Measurements from ENCODE around the gene ALK. TPM values are rescaled to one million over a fixed set of nuclear protein-coding genes. Genes with fewer than 3 reads are reported as not detected.

ALK gene
- total RNA-seq, 2 experiments from 2014 or later = not detected

DNA sequence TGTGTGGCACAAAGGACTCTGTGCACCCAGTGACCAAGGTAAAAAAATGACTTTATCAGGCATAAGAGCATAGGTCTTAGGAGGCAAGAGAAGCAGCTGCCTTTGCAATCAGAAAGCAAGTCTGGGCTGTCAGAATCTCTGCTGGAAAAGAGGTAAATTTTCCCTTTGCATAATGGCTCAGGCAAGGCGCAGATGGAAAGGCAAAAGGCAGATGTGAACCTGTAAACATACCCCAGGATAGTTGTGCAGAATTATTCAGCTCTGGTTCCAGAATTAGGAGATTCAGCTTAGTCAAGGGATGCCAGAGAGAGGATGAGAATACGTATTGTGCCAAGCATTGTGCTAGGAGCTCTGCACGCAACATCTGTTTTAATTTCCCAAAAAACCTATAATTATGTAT lies 547.5 kb downstream of the ALK start:
- intact Hi-C loops (cut with micrococcal nuclease) = no loop called here
- H3K4me1 Mint-ChIP-seq (ENCODE audit: low read depth) = no peaks in the 10 kb centered on the region
- CTCF ChIA-PET = no interaction called here
- H3K27ac Mint-ChIP-seq = no peak overlapping the region
- H3K9me3 Mint-ChIP-seq = no peaks in the 10 kb centered on the region
- no peak for ATAC-seq
- TF ChIP-seq, protein P1, sequence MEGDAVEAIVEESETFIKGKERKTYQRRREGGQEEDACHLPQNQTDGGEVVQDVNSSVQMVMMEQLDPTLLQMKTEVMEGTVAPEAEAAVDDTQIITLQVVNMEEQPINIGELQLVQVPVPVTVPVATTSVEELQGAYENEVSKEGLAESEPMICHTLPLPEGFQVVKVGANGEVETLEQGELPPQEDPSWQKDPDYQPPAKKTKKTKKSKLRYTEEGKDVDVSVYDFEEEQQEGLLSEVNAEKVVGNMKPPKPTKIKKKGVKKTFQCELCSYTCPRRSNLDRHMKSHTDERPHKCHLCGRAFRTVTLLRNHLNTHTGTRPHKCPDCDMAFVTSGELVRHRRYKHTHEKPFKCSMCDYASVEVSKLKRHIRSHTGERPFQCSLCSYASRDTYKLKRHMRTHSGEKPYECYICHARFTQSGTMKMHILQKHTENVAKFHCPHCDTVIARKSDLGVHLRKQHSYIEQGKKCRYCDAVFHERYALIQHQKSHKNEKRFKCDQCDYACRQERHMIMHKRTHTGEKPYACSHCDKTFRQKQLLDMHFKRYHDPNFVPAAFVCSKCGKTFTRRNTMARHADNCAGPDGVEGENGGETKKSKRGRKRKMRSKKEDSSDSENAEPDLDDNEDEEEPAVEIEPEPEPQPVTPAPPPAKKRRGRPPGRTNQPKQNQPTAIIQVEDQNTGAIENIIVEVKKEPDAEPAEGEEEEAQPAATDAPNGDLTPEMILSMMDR (IDR thresholded peaks at IDR 0.05) = no peak
- POLR2A ChIA-PET = interaction anchor here (0.6 kb wide), 1 partner anchor 224 kb away, joined by 3 read pairs; no protein-coding TSS in a partner anchor
- peaks cover 4% of the 10 kb centered on the region for H3K27me3 Mint-ChIP-seq
- H3K36me3 Mint-ChIP-seq (ENCODE audit: low read depth) = no peaks in the 10 kb centered on the region
- DNase-seq = no peak
- no peak overlapping the region for H3K4me3 Mint-ChIP-seq

DNA sequence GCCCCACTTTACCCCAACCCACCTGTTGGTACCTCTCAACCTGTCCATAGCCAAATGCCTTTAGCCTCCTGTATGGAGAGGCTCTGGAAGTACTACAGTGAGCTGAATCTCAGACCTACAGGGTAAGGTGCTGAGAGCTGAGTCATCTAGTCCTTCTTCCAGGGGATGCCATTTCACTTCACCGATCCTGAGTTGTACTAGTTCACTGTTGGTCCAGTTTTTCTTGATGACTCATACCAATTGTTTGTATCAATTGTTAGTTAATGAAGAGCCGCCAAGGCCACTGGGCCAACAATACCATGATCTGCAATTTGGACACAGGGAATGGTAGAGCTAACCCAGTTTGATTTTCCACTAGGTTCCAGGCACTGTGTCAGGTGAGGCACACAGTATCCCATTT lies 549.2 kb downstream of the ALK start:
- no peak for ATAC-seq
- Mint-ChIP-seq H3K36me3 (ENCODE audit: low read depth) (no peaks in the 10 kb centered on the region), H3K4me1 (ENCODE audit: low read depth) (no peaks in the 10 kb centered on the region), H3K9me3 (no peaks in the 10 kb centered on the region), H3K27me3 (peaks cover 7% of the 10 kb centered on the region), H3K27ac (no peak overlapping the region), H3K4me3 (no peak overlapping the region)
- no peak for DNase-seq
- TF ChIP-seq, protein P1 (IDR thresholded peaks at IDR 0.05) = no peak
- CTCF ChIA-PET = no interaction called here
- POLR2A ChIA-PET = no interaction called here
- intact Hi-C loops (cut with micrococcal nuclease) = no loop called here

DNA sequence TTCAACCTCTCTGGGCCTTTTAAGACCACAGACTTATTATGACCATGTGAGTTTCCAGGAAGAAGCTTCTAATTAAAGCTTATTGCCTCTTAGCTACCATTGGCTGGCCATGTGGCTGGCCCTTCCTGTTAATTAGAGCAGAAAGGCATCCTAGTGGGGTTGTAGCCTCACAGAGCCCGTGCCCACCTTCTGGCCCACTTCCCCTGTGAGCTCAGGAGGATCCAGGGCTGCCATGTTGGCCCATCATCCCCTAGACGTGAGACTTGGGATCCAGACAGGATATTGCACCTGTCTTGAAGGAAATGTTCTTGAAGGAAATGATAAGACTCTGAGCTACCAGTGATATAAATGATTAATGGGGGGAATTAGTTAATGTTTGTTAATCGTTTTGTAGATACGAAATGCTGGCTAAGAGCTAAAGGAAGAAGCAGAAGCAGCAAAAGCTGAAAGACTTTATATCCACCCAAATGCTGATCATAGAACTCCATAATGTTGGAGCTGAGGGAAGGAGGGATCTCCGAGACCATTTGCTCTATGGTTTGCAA lies 550.7 kb downstream of the ALK start:
- TF ChIP-seq, protein P1 (IDR thresholded peaks at IDR 0.05) = no peak
- CTCF ChIA-PET = interaction anchor here (1.3 kb wide), 1 partner anchor 56 kb away, joined by 3 read pairs; no protein-coding TSS in a partner anchor
- no peak overlapping the region for H3K4me3 Mint-ChIP-seq

DNA sequence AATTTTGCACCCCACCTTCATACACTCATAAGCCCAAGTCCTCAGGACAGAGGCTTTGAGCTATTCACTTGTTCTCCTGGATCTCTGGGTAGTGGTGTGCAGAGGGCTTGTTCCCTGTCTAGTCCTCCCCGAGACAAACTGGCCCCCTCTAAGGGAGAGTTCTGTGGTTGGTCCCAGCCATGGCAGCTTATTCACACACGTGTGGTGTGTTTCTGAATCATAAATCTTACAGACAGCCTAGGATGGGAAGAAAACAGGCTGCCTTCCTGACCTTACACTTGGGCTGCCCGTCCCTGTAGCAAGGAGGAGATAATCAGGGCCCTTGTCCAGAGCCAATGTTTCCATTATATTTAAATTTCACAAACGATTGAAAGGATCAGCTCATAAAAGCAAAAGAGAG lies 551.2 kb downstream of the ALK start:
- ChIA-PET POLR2A (no interaction called here), CTCF (interaction anchor here (1.3 kb wide), 1 partner anchor 55 kb away, joined by 3 read pairs; no protein-coding TSS in a partner anchor)
- TF ChIP-seq, protein P1 (IDR thresholded peaks at IDR 0.05) = no peak
- DNase-seq (no peak), ATAC-seq (no peak)
- Mint-ChIP-seq H3K36me3 (ENCODE audit: low read depth) (no peaks in the 10 kb centered on the region), H3K4me1 (ENCODE audit: low read depth) (no peaks in the 10 kb centered on the region), H3K4me3 (no peak overlapping the region), H3K27me3 (peaks cover 13% of the 10 kb centered on the region), H3K27ac (no peak overlapping the region), H3K9me3 (no peaks in the 10 kb centered on the region)
- intact Hi-C loops (cut with micrococcal nuclease) = no loop called here

More for the DNA sequence above, 550.7 kb downstream of the ALK start:
- Mint-ChIP-seq H3K4me1 (ENCODE audit: low read depth) (no peaks in the 10 kb centered on the region), H3K27ac (no peak overlapping the region), H3K9me3 (no peaks in the 10 kb centered on the region), H3K27me3 (peaks cover 13% of the 10 kb centered on the region), H3K36me3 (ENCODE audit: low read depth) (no peaks in the 10 kb centered on the region)
- ATAC-seq (no peak), DNase-seq (no peak)
- intact Hi-C loops (cut with micrococcal nuclease) = no loop called here
- POLR2A ChIA-PET = no interaction called here

DNA sequence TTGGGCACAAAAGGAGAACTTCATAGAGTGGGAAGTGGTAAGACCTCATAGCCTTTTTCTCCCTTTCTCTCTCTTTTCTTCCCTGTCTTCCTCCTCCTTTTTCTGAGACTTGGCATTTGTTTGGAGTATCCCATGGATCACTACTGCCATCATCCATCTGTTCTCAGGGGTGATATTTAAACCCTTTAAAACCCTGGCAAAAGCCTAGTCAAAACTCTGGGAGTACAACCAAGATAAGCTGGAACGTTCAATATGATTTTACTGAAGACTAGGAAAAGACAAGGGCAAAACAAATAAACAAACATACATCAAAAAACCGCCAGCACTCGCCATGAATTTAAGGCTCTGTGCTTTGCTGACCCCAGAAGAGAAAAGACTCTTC lies 552.7 kb downstream of the ALK start:
- ChIA-PET POLR2A (no interaction called here), CTCF (no interaction called here)
- intact Hi-C loops (cut with micrococcal nuclease) = no loop called here
- Mint-ChIP-seq H3K36me3 (ENCODE audit: low read depth) (no peaks in the 10 kb centered on the region), H3K27ac (no peak overlapping the region), H3K4me1 (ENCODE audit: low read depth) (no peaks in the 10 kb centered on the region), H3K9me3 (no peaks in the 10 kb centered on the region), H3K4me3 (no peak overlapping the region), H3K27me3 (peaks cover 18% of the 10 kb centered on the region)
- ATAC-seq = no peak
- TF ChIP-seq, protein P1 (IDR thresholded peaks at IDR 0.05) = no peak
- no peak for DNase-seq
